Skeletal muscle tissue (tissue), 4 donors: ENCODE data around the gene SECTM1. TPM values are rescaled to one million over a fixed set of nuclear protein-coding genes. Genes with fewer than 3 reads are reported as not detected.

Source experiments
- H3K27ac ChIP-seq: one replicate; pipeline ENCODE4 v1.7.0; 2013; ENCODE audit warnings: mild to moderate bottlenecking, low read depth, low read length, inconsistent platforms
- H3K27me3 ChIP-seq, 3 donors: one replicate each; pipeline ENCODE4 v1.7.0; 2013; ENCODE audit warnings: low read length in 3 of 3; ENCODE audit not compliant: control insufficient read depth in 3 of 3, insufficient read depth in 3 of 3
- H3K36me3 ChIP-seq, 3 donors: one replicate each; pipeline ENCODE4 v1.7.0; 2013; ENCODE audit warnings: low read length in 3 of 3; ENCODE audit not compliant: control insufficient read depth in 3 of 3, insufficient read depth in 3 of 3
- H3K4me1 ChIP-seq, 3 donors: one replicate each; pipeline ENCODE4 v1.7.0; 2013; ENCODE audit warnings: low read length in 3 of 3, mild to moderate bottlenecking in 3 of 3; ENCODE audit not compliant: control insufficient read depth in 3 of 3, insufficient read depth in 3 of 3
- H3K4me3 ChIP-seq, 3 donors: one replicate each; pipeline ENCODE4 v1.7.0; 2013; ENCODE audit warnings: low read length in 3 of 3
- H3K9ac ChIP-seq, 3 donors: one replicate each; pipeline ENCODE4 v1.7.0; 2013; ENCODE audit warnings: low read length in 3 of 3, mild to moderate bottlenecking in 3 of 3, moderate library complexity in 2 of 3, low read depth in 1 of 3
- H3K9me3 ChIP-seq, 3 donors: one replicate each; pipeline ENCODE4 v1.7.0; 2013; ENCODE audit warnings: low read length in 3 of 3; ENCODE audit not compliant: control insufficient read depth in 3 of 3
- total RNA-seq: library from RNA; depleted of rRNA; stranded (reverse); fragments of >200 nt; gene quantifications from one replicate; pipeline ENCODE4 v1.2.3, GENCODE V29; 2014
- donor health status: Osteomylitis.

Gene SECTM1
- total RNA-seq, 1 donor from 2014 or later, result 13.0 TPM

- Histone ChIP-seq H3K27ac (peak overlapping the region; percentile 90), H3K9me3 (no peaks in the 10 kb centered on the region), H3K4me3 (peak overlapping the region; percentile 80 to 83 (median 82)), H3K36me3 (no peaks in the 10 kb centered on the region), H3K4me1 (peaks cover 36 to 61% (median 39%) of the 10 kb centered on the region in 3 donors), H3K27me3 (no peaks in the 10 kb centered on the region), H3K9ac (peak overlapping the region; percentile 75 to 88 (median 80))
Observed at GRCh38 chr17:82297714-82298537, 35.6 kb downstream of the SECTM1 start.

- Histone ChIP-seq H3K9me3 (no peaks in the 10 kb centered on the region), H3K4me3 (peak overlapping the region; percentile 80 to 83 (median 82)), H3K36me3 (no peaks in the 10 kb centered on the region)
Observed at GRCh38 chr17:82297280-82297713, 36.3 kb downstream of the SECTM1 start.

GRCh38 chr17:82296511-82297279 is 36.9 kb downstream of the SECTM1 start:
- no peaks in the 10 kb centered on the region for H3K36me3 ChIP-seq
- no peaks in the 10 kb centered on the region for H3K9me3 ChIP-seq
- H3K4me3 ChIP-seq, result peak overlapping the region; percentile 80 to 83 (median 82)
- H3K27ac ChIP-seq, result peak overlapping the region; percentile 90
- no peaks in the 10 kb centered on the region for H3K27me3 ChIP-seq
- peaks cover 42 to 66% (median 43%) of the 10 kb centered on the region in 3 donors for H3K4me1 ChIP-seq
- H3K9ac ChIP-seq, result peak overlapping the region in 2 of 3 donors; percentile 75 to 88

More at GRCh38 chr17:82297280-82297713, 36.3 kb downstream of the SECTM1 start:
- Histone ChIP-seq H3K27me3 (no peaks in the 10 kb centered on the region), H3K9ac (peak overlapping the region; percentile 75 to 88 (median 80)), H3K4me1 (peaks cover 37 to 61% (median 39%) of the 10 kb centered on the region in 3 donors), H3K27ac (peak overlapping the region; percentile 90)

GRCh38 chr17:82295472-82295814 is 38.1 kb downstream of the SECTM1 start:
- Histone ChIP-seq H3K36me3 (no peaks in the 10 kb centered on the region), H3K4me3 (no peak overlapping the region), H3K9me3 (no peaks in the 10 kb centered on the region), H3K9ac (no peak overlapping the region), H3K27ac (no peak overlapping the region), H3K27me3 (no peaks in the 10 kb centered on the region), H3K4me1 (peaks cover 44 to 60% (median 45%) of the 10 kb centered on the region in 3 donors)

GRCh38 chr17:82294064-82294773 is 39.3 kb downstream of the SECTM1 start:
- H3K4me3 ChIP-seq, result peak overlapping the region; percentile 6 to 57 (median 52)
- no peaks in the 10 kb centered on the region for H3K9me3 ChIP-seq
- H3K36me3 ChIP-seq, result no peaks in the 10 kb centered on the region
- H3K27ac ChIP-seq, result peak overlapping the region; percentile 63
- H3K27me3 ChIP-seq, result no peaks in the 10 kb centered on the region
- H3K9ac ChIP-seq, result peak overlapping the region; percentile 68 to 82 (median 69)
- peaks cover 45 to 60% (median 50%) of the 10 kb centered on the region in 3 donors for H3K4me1 ChIP-seq

GRCh38 chr17:82292251-82293154 is 41.1 kb downstream of the SECTM1 start:
- H3K27me3 ChIP-seq, result no peaks in the 10 kb centered on the region
- no peaks in the 10 kb centered on the region for H3K9me3 ChIP-seq
- H3K4me3 ChIP-seq, result peak overlapping the region; percentile 73 to 83 (median 73)
- peaks cover 42 to 57% (median 50%) of the 10 kb centered on the region in 3 donors for H3K4me1 ChIP-seq
- no peaks in the 10 kb centered on the region for H3K36me3 ChIP-seq
- H3K27ac ChIP-seq, result peak overlapping the region; percentile 96
- H3K9ac ChIP-seq, result peak overlapping the region; percentile 87 to 97 (median 97)

- no peaks in the 10 kb centered on the region for H3K36me3 ChIP-seq
- H3K27ac ChIP-seq, result peak overlapping the region; percentile 96
- H3K4me3 ChIP-seq, result peak overlapping the region; percentile 73 to 83 (median 73)
- peak overlapping the region; percentile 87 to 97 (median 97) for H3K9ac ChIP-seq
- no peaks in the 10 kb centered on the region for H3K9me3 ChIP-seq
- no peaks in the 10 kb centered on the region for H3K27me3 ChIP-seq
- peaks cover 34 to 50% (median 47%) of the 10 kb centered on the region in 3 donors for H3K4me1 ChIP-seq
Observed at GRCh38 chr17:82291582-82292250, 41.9 kb downstream of the SECTM1 start.

- Histone ChIP-seq H3K9me3 (no peaks in the 10 kb centered on the region), H3K36me3 (no peaks in the 10 kb centered on the region), H3K4me1 (peaks cover 22 to 36% (median 26%) of the 10 kb centered on the region in 3 donors), H3K4me3 (peak overlapping the region in 1 of 3 donors; percentile 15), H3K27ac (peak overlapping the region; percentile 32), H3K27me3 (no peaks in the 10 kb centered on the region), H3K9ac (peak overlapping the region in 1 of 3 donors; percentile 60)
Observed at GRCh38 chr17:82287868-82288801, 45.4 kb downstream of the SECTM1 start.
